Nasal cavity respiratory epithelium epithelial cell of viscerocranial mucosa (primary cell): Measurements from ENCODE around the gene HOMEZ. TPM values are rescaled to one million over a fixed set of nuclear protein-coding genes. Genes with fewer than 3 reads are reported as not detected.

Experiments used
- total RNA-seq: library from RNA; depleted of rRNA; stranded (reverse); fragments of >200 nt; gene quantifications from 2 replicates; pipeline ENCODE4 v1.2.3, GENCODE V29; 2014

Gene HOMEZ, protein sequence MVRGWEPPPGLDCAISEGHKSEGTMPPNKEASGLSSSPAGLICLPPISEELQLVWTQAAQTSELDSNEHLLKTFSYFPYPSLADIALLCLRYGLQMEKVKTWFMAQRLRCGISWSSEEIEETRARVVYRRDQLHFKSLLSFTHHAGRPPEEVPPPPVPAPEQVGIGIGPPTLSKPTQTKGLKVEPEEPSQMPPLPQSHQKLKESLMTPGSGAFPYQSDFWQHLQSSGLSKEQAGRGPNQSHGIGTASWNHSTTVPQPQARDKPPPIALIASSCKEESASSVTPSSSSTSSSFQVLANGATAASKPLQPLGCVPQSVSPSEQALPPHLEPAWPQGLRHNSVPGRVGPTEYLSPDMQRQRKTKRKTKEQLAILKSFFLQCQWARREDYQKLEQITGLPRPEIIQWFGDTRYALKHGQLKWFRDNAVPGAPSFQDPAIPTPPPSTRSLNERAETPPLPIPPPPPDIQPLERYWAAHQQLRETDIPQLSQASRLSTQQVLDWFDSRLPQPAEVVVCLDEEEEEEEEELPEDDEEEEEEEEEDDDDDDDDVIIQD
- total RNA-seq: 5.1 and 13.2 TPM in 2 replicates

DNA sequence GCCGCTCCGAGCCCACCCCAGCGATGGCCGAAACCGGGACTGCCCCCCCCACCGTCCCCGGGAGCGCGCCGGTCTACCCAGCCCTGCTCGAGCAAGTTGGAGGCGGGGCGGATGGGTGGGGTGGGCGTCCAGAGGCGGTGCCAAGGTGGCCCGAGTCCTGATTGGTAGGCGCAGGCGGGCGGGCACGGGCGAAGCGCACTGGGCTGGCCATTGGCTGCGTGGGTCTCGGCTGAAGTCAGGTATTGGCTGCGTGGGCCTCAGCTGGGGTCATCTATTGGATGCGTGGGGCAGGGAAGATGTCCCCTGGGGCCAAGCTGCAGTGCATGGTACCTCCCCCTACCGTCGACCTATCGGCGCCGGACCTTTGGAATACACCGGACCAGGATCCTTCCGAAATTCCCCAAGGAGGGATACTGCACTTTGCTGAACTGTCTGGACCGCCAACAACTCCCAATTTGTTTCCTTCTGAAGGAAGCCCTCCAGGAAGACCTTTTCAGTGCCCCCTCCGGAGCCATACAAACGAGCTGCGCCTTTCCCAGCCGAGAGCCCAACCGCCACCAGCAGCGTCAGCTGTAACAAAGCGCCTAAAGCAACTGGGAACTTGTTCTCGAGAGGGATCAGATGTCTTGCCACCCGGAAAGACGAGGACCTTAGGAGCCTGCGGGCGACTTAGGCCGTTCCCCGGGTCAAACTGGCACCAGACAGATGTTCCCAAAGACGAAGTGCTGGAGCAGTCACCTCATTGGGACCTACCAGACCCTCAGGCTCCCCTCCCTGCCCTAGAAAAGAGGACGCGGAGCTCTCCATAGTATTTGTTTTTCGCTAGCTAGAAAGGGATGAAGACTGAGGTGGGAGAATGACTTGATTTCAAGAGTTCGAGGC, at the start of gene HOMEZ:
HOMEZ (minus strand) TSS at position 113 of the 882 bp plus-strand sequence. CDS start 180 bp downstream, outside the sequence.

DNA sequence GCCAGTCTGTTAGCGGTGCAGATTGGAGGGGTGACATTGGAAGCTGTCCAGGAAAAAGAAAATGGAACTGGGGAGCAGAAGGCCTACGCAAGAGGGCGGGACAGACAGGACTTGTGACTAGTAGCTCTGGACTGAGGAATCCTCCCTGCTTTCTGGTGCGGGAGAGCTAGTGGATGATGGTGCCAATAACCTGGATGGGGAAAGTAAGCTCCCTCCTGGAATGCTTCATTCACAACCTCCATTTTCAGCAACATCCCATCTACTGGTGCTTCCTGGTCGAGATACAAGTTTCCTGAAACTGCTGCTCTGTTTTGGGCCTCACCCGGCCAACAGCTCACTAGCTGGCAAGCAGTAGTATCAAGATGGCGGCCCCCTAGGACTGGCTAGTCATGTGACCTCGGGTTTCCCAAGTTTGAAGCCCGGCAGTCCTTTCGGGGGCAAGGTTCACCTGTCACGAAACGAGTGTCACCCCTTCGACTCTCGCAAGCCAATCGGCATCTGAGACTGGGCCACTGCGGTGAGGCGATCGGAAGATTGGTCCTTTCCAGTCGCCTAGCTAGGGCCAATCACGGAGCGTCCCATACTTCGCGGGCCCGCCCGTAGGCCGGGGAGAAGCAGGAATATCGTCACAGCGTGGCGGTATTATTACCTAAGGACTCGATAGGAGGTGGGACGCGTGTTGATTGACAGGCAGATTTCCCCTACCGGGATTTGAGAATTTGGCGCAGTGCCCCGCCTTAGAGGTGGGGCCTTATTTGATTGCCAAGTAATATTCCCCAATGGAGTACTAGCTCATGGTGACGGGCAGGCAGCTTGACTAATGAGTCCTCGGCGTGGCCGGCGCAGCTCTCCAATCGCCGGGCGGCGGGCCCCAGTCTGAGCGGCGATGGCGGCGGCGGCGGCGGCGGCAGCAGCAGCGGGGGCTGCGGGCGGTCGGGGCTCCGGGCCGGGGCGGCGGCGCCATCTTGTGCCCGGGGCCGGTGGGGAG, 34.9 kb upstream of the HOMEZ start, which contains the start of gene PABPN1:
PABPN1 (plus strand) TSS at position 874 of the 988 bp plus-strand sequence; CDS start at position 887, 13 bp downstream.

DNA sequence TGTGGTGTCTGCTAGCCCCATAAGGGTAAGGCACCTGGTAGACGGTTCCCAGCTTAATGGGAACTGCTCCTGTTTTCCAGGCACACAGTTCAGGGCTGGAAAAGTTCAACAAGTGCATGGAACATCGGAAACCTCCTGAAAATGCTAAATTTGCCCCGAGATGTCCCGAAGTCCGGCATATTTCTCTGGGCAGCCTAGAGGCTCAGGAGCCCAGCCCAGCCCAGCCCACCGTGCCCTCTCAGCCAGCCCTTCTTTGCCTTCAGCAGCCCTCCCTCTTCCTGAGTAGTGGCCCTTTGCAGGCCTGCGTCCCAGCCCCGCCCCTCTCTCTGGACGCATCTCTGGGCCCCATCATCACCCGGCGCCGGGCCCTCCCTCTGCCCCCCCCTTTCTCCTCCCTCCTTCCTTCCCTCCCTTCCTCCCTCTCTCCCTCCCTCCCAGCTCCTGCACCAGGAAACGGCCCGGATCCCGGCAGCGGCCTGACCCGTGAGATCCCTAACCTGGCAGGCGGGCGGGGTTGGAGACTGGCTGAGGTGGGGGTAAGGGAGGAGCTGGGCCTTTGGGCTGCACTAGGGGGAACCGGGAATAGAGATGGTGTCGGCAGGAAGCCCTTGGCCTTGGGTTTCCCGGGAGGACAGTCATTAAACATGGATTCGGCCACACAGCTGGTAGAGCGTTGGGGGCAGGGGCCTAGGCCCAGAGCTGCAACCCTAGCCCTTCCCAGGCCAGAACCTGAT, 20.6 kb upstream of the HOMEZ start, which contains the start of gene BCL2L2:
BCL2L2 (plus strand) TSS at position 422 of the 734 bp plus-strand sequence. CDS start 935 bp downstream, outside the sequence.

DNA sequence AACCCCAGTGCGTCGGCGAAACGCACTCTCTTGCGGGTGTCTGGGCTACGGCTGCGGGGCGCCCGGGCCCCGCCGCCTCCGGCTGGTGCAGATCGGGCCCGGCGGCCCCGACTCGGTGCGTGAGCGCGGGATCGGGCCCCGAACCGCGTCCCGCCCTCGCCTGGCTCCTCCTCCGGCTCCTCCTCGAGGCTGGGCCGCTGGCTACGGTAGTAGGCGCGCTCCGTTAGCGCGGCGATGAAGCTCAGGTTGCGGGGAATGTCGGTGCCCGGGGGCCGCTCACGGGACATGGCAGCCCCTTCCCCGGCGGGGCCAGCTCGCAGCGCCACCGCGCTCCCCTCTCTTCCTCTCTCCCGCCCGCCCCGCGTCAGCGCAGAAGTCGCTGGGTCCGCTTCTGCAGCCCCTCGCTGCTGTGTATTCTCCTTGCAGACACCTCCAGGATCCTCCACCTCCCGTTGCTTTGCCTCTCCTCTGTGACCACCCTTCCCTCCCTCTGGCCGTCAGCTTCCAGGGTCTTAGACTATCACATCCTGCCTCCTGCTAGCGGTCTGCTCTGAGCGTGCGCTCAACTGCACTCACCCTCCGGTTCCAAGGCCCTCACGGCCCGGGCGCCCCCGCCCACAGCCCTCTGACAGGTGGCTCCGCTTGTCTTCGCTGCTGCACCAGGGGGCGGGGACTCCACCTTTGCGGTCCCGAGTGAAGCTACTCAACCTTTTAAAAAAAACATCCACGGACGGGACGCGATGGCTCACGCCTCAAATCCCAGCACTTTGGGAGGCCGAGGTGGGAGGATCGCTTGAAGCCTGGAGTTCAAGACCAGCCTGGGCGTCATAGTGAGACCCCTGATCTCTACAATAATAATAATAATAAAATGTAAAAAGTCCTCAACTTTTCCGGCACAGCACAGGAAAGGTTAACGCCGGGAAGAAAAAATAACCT, 16.6 kb upstream of the HOMEZ start, which contains the start of gene PPP1R3E:
PPP1R3E (minus strand) TSS at position 570 of the 936 bp plus-strand sequence; CDS start at position 287, 283 bp downstream.

DNA sequence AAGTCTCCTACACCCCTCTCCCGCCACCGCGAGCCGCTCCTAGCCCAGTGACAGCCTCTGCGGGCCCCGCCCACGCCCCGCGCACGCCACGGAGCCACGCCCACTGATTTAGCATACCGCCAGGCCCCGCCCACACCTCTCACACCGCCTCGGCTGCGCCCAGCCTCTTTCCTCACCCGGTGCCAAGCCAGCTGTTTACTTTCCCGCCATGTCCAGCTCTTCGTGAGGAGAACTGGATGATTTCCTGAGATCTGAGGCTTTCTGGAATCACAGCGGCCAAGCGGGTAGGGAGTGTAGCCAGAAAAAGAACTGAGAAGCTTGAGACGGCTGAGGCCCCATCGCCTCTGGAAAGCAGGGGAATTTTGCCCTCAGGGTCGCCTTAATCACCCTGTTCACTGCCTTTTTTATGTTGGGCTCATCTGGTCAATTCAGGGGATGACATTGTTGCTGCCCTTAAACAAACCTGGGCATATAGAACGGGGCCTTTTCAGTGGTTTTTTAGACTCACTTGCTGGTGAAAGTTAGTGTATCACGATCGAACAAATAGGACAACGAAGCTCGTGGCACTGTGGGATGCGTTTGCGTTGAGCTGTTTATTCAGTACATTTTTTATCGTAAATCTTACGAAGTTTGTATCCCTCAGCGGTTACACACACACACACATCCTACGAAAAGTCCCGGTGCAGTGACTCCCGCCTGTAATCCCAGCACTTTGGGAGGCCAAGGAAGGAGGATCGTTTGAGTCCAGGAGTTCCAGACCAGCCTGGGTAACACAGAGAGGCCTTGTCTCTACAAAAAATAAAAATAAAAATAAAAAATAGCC, 47.9 kb downstream of the HOMEZ start, which contains the start of gene RNF212B:
RNF212B (plus strand) TSS at position 165 of the 823 bp plus-strand sequence. CDS start 2,410 bp downstream, outside the sequence.

Other genes starting within 250 kb of the HOMEZ start
- gene PSMB11, start 243.9 kb downstream of the HOMEZ start, total RNA-seq: not detected in 2 replicates
- gene CDH24, start 228.6 kb downstream of the HOMEZ start, total RNA-seq: 2.4 and 4.0 TPM in 2 replicates
- gene ACIN1, start 191.0 kb downstream of the HOMEZ start, total RNA-seq: 40.7 and 73.9 TPM in 2 replicates
- gene C14orf119, start 190.6 kb downstream of the HOMEZ start, total RNA-seq: 56.4 and 56.7 TPM in 2 replicates
- gene CIROP, start 181.1 kb downstream of the HOMEZ start, total RNA-seq: not detected in 2 replicates
- not detected in 2 replicates for gene CEBPE, start 166.9 kb downstream of the HOMEZ start, total RNA-seq
- 12.6 and 26.1 TPM in 2 replicates for gene SLC7A8, start 102.5 kb downstream of the HOMEZ start, total RNA-seq
- gene RNF212B, start 48.2 kb downstream of the HOMEZ start, total RNA-seq: not detected in 2 replicates
- gene PPP1R3E, start 16.7 kb upstream of the HOMEZ start, total RNA-seq: 2.7 and 3.1 TPM in 2 replicates
- 34.5 and 36.4 TPM in 2 replicates for gene BCL2L2, start 20.7 kb upstream of the HOMEZ start, total RNA-seq
- gene PABPN1, start 35.3 kb upstream of the HOMEZ start, total RNA-seq: 81.3 and 91.4 TPM in 2 replicates
- 1.0 and 4.9 TPM in 2 replicates for gene SLC22A17, start 66.8 kb upstream of the HOMEZ start, total RNA-seq
- 6.2 and 14.2 TPM in 2 replicates for gene EFS, start 79.0 kb upstream of the HOMEZ start, total RNA-seq
- not detected in 2 replicates for gene IL25, start 86.7 kb upstream of the HOMEZ start, total RNA-seq
- gene CMTM5, start 90.9 kb upstream of the HOMEZ start, total RNA-seq: not detected in 2 replicates
- gene MYH6, start 122.1 kb upstream of the HOMEZ start, total RNA-seq: not detected in 2 replicates
- not detected in 2 replicates for gene MYH7, start 149.5 kb upstream of the HOMEZ start, total RNA-seq
- gene NGDN, start 183.6 kb upstream of the HOMEZ start, total RNA-seq: 49.6 and 50.5 TPM in 2 replicates